PC-9 (cell line): ENCODE measurements around the gene ST6GALNAC1. TPM values are rescaled to one million over a fixed set of nuclear protein-coding genes. Genes with fewer than 3 reads are reported as not detected.

Experiments used
- BruUV-seq: library from RNA; stranded (reverse); fragments of 400-500 nt; replicated peaks from 2 replicates; lab custom pipeline; 2021; lab: Mats Ljungman, UMichigan
- CTCF ChIA-PET: fragments of 300-600 bp; sonication (Branson Sonifier 250); formaldehyde crosslinking; loops from one replicate; lab custom pipeline; 2022; ENCODE audit warnings: antibody characterized with exemption; lab: Charles Lee
- POLR2A ChIA-PET: fragments of 300-600 bp; sonication (Branson Sonifier 250); formaldehyde crosslinking; loops from one replicate; lab custom pipeline; 2022; ENCODE audit warnings: antibody characterized with exemption; ENCODE audit not compliant: unreplicated experiment; lab: Charles Lee
- DNase-seq, 2 experiments: peaks; one replicate each; pipeline versions ENCODE4 v3.0.0 to v3.0.0-alpha.2; 2015 to 2022; ENCODE audit warnings: mixed read lengths in 1 of 2
- H2AFZ ChIP-seq: fragments of 200-600 bp; sonication (generic); 2 replicates; pipeline ENCODE4 v1.8.1; 2017; ENCODE audit warnings: antibody characterized with exemption
- H3F3A ChIP-seq: fragments of 200-600 bp; sonication (generic); 2 replicates; pipeline ENCODE4 v1.8.1; 2017; ENCODE audit warnings: antibody characterized with exemption, mild to moderate bottlenecking, low read depth; ENCODE audit not compliant: insufficient read depth
- H3K27ac ChIP-seq: fragments of 200-600 bp; sonication (generic); 2 replicates; pipeline ENCODE4 v1.6.1; 2016; ENCODE audit warnings: mixed run types
- H3K27me3 ChIP-seq: fragments of 200-600 bp; sonication (generic); 2 replicates; pipeline ENCODE4 v1.6.1; 2016; ENCODE audit warnings: low read depth, mixed run types; ENCODE audit not compliant: insufficient read depth
- H3K36me3 ChIP-seq: fragments of 200-600 bp; sonication (generic); 2 replicates; pipeline ENCODE4 v1.6.1; 2016; ENCODE audit warnings: low read depth, mixed run types
- H3K4me1 ChIP-seq: fragments of 200-600 bp; sonication (generic); replicated peaks from 2 replicates; pipeline ENCODE4 v1.6.1; 2016; ENCODE audit warnings: mixed run types; ENCODE audit not compliant: insufficient read depth
- H3K4me2 ChIP-seq: fragments of 200-600 bp; sonication (generic); 2 replicates; pipeline ENCODE4 v1.6.1; 2017; ENCODE audit warnings: mixed run types
- H3K4me3 ChIP-seq: fragments of 200-600 bp; sonication (generic); 2 replicates; pipeline ENCODE4 v1.6.1; 2016; ENCODE audit warnings: mixed run types
- H3K79me2 ChIP-seq: fragments of 200-600 bp; sonication (generic); 2 replicates; pipeline ENCODE4 v1.6.1; 2017; ENCODE audit warnings: low read depth, mixed run types
- H3K9me2 ChIP-seq: fragments of 200-600 bp; sonication (generic); 2 replicates; pipeline ENCODE4 v1.8.1; 2017; ENCODE audit warnings: mild to moderate bottlenecking; ENCODE audit not compliant: insufficient read depth
- H3K9me3 ChIP-seq: fragments of 200-600 bp; sonication (generic); 2 replicates; pipeline ENCODE4 v1.8.1; 2016; ENCODE audit warnings: low read depth; ENCODE audit not compliant: insufficient read depth
- H4K20me1 ChIP-seq: fragments of 200-600 bp; sonication (generic); 2 replicates; pipeline ENCODE4 v1.8.1; 2017; ENCODE audit not compliant: insufficient read depth
- EZH2 ChIP-seq: fragments of 200-600 bp; sonication (generic); IDR thresholded peaks from 2 replicates; pipeline ENCODE4 v1.8.0; 2017; ENCODE audit warnings: antibody characterized with exemption, low read depth
- intact Hi-C: fragments of 100-400 bp; cut with micrococcal nuclease; formaldehyde crosslinking; loops from one replicate; pipeline ENCODE4 v1.10.0; 2022; ENCODE audit not compliant: unreplicated experiment
- total RNA-seq: library from RNA; stranded (reverse); gene quantifications from 2 replicates; pipeline ENCODE4 v1.2.3, GENCODE V29; 2021
- TF ChIP-seq, protein P1 (sequence below): fragments of 200-600 bp; sonication (generic); conservative IDR thresholded peaks from 2 replicates; pipeline ENCODE4 v1.6.1; 2017; ENCODE audit warnings: mixed run types, antibody characterized with exemption, mild to moderate bottlenecking, moderate library complexity

Gene ST6GALNAC1
- total RNA-seq, 1 experiment from 2014 or later = 0.76 TPM

GRCh38 chr17:76679239-76679638 lies 35.7 kb upstream of the ST6GALNAC1 start:
- no peak for TF ChIP-seq EZH2
- TF ChIP-seq, protein P1, sequence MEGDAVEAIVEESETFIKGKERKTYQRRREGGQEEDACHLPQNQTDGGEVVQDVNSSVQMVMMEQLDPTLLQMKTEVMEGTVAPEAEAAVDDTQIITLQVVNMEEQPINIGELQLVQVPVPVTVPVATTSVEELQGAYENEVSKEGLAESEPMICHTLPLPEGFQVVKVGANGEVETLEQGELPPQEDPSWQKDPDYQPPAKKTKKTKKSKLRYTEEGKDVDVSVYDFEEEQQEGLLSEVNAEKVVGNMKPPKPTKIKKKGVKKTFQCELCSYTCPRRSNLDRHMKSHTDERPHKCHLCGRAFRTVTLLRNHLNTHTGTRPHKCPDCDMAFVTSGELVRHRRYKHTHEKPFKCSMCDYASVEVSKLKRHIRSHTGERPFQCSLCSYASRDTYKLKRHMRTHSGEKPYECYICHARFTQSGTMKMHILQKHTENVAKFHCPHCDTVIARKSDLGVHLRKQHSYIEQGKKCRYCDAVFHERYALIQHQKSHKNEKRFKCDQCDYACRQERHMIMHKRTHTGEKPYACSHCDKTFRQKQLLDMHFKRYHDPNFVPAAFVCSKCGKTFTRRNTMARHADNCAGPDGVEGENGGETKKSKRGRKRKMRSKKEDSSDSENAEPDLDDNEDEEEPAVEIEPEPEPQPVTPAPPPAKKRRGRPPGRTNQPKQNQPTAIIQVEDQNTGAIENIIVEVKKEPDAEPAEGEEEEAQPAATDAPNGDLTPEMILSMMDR = no peak
- Histone ChIP-seq H3K9me3 (no peaks in the 10 kb centered on the region), H3K27me3 (no peaks in the 10 kb centered on the region), H3K9me2 (no peaks in the 10 kb centered on the region), H3K4me3 (no peak overlapping the region), H2AFZ (no peak overlapping the region), H3K79me2 (no peaks in the 10 kb centered on the region), H3K27ac (no peak overlapping the region), H4K20me1 (no peaks in the 10 kb centered on the region), H3K4me1 (no peaks in the 10 kb centered on the region), H3K4me2 (no peak overlapping the region), H3K36me3 (no peaks in the 10 kb centered on the region), H3F3A (no peaks in the 10 kb centered on the region)
- DNase-seq = no peak
- no TSS peak for BruUV-seq
- ChIA-PET CTCF (no interaction called here), POLR2A (no interaction called here)
- intact Hi-C loops = no loop called here

- TF ChIP-seq, protein P1 = no peak
- TF ChIP-seq EZH2 = no peak
- POLR2A ChIA-PET = no interaction called here
These were observed 34.8 kb upstream of the ST6GALNAC1 start for GRCh38 chr17:76678330-76678729.

GRCh38 chr17:76677406-76677805 lies 33.8 kb upstream of the ST6GALNAC1 start:
- Histone ChIP-seq H2AFZ (no peak overlapping the region), H3K9me2 (no peaks in the 10 kb centered on the region), H3K36me3 (no peaks in the 10 kb centered on the region), H3K4me3 (no peak overlapping the region), H3K27ac (no peak overlapping the region), H4K20me1 (no peaks in the 10 kb centered on the region), H3K27me3 (no peaks in the 10 kb centered on the region), H3F3A (no peaks in the 10 kb centered on the region), H3K4me2 (no peak overlapping the region), H3K9me3 (no peaks in the 10 kb centered on the region), H3K4me1 (no peaks in the 10 kb centered on the region; the same call in 1 of the 2 replicates), H3K79me2 (no peaks in the 10 kb centered on the region)
- DNase-seq = no peak
- BruUV-seq = no TSS peak
- intact Hi-C loops = no loop called here
- ChIA-PET CTCF (no interaction called here), POLR2A (no interaction called here)
- TF ChIP-seq EZH2 = no peak
- TF ChIP-seq, protein P1 = no peak

More at GRCh38 chr17:76678330-76678729, 34.8 kb upstream of the ST6GALNAC1 start:
- Histone ChIP-seq H2AFZ (no peak overlapping the region), H3K9me2 (no peaks in the 10 kb centered on the region), H3K27ac (no peak overlapping the region), H4K20me1 (no peaks in the 10 kb centered on the region), H3K4me2 (no peak overlapping the region), H3F3A (no peaks in the 10 kb centered on the region), H3K9me3 (no peaks in the 10 kb centered on the region), H3K36me3 (no peaks in the 10 kb centered on the region), H3K79me2 (no peaks in the 10 kb centered on the region), H3K27me3 (no peaks in the 10 kb centered on the region), H3K4me3 (no peak overlapping the region), H3K4me1 (no peaks in the 10 kb centered on the region)
- no peak for DNase-seq
- CTCF ChIA-PET = no interaction called here
- intact Hi-C loops = no loop called here
- no TSS peak for BruUV-seq
